K562 (cell line): ENCODE measurements around the gene TMEM81. TPM values are rescaled to one million over a fixed set of nuclear protein-coding genes. Genes with fewer than 3 reads are reported as not detected.

ENCODE experiments used
- CHD7 ChIP-seq: fragments of 200-600 bp; sonication (generic); IDR thresholded peaks from one replicate; pipeline ENCODE4 v1.6.1; 2012; ENCODE audit warnings: mild to moderate bottlenecking, low read depth, low read length, inconsistent platforms
- RREB1 ChIP-seq: fragments of 250-450 bp; sonication (Bioruptor Pico); IDR thresholded peaks from 2 replicates; pipeline ENCODE4 v1.4.0; 2020
- ZNF511 ChIP-seq: sonication (generic); formaldehyde crosslinking; IDR thresholded peaks from 2 replicates; pipeline ENCODE4 v1.8.0; 2022; ENCODE audit warnings: mild to moderate bottlenecking, missing genetic modification reagents
- polyA plus RNA-seq, 8 experiments: library from polyadenylated mRNA; depleted of rRNA in 4 of 8; stranded (reverse) in 5 of 8; unstranded in 3 of 8; fragments of >200 nt; fragmentation: Nextera tagmentation in 2 of 8; fragmentation: Illumina TruSeq in 1 of 8; extraction: Ambion mirVana in 2 of 8; extraction: Trizol in 1 of 8; gene quantifications; 2 replicates each; pipeline versions ENCODE4 v1.2.1 to v1.2.3, GENCODE V29; 2011 to 2014; ENCODE audit warnings: inconsistent platforms in 1 of 8, missing spikeins in 1 of 8
- total RNA-seq, 7 experiments: library from RNA; depleted of rRNA in 6 of 7; stranded (reverse); fragments of >200 nt in 6 of 7; fragmentation: Illumina TruSeq in 2 of 7; extraction: Trizol in 2 of 7; gene quantifications; 2 replicates each; pipeline versions ENCODE4 v1.2.1 to v1.2.3, GENCODE V29; 2011 to 2021; ENCODE audit warnings: low replicate concordance in 1 of 7

The TMEM81 gene
- total and polyA plus RNA-seq, 9 of the 15 experiments (the other 6 are each of a cell fraction or from before 2014, with no cell fraction given) = 3.2 to 6.1 (median 4.4) TPM

- no peak for TF ChIP-seq CHD7
- no peak for TF ChIP-seq RREB1 (CRISPR knock-in tag)
- no peak for TF ChIP-seq ZNF511 (CRISPR knock-in tag)
Observed at GRCh38 chr1:205048382-205048781, 35.9 kb downstream of the TMEM81 start (continued).
